ENCODE measurements around the gene DOCK3. TPM values are rescaled to one million over a fixed set of nuclear protein-coding genes. Genes with fewer than 3 reads are reported as not detected.

DOCK3 gene
- total and polyA plus RNA-seq, 2 of the 4 experiments (the other 2 are of a cell fraction), result under 0.01 to 0.12 TPM

GRCh38 chr3:50695031-50695430, 20.3 kb downstream of the DOCK3 start:
- H2AK9ac ChIP-seq (replicated peaks; ENCODE audit: low read depth, low read length, poor library complexity), result no peak overlapping the region
- no peak overlapping the region for H3K4me3 ChIP-seq (ENCODE audit: insufficient read depth, low read depth, low read length)
- H3K27ac ChIP-seq (ENCODE audit: insufficient read depth, low read length), result no peak overlapping the region
- dilution Hi-C loops (cut with HindIII; ENCODE audit: low sequenced_read_pairs, unreplicated experiment) (no loop called here), in situ Hi-C loops (cut with MboI; ENCODE audit: low sequenced_read_pairs) (no loop called here), intact Hi-C loops (cut with micrococcal nuclease) (no loop called here)
- H3K9me3 ChIP-seq (ENCODE audit: control insufficient read depth, insufficient read depth, low read length), result no peaks in the 10 kb centered on the region
- H3K23ac ChIP-seq (ENCODE audit: low read depth, low read length), result no peak overlapping the region
- H3K27me3 ChIP-seq (ENCODE audit: control insufficient read depth, insufficient read depth, low read length), result no peaks in the 10 kb centered on the region
- H3K4me2 ChIP-seq (ENCODE audit: low read depth, low read length), result no peak overlapping the region
- ChIA-PET POLR2A (ENCODE audit: unreplicated experiment) (no interaction called here), CTCF (no interaction called here)
- ATAC-seq (ENCODE audit: low read depth) (no peak), DNase-seq (no peak)
- no peak overlapping the region for H3K14ac ChIP-seq (replicated peaks; ENCODE audit: low read depth, low read length)
- no peak overlapping the region for H2BK20ac ChIP-seq (ENCODE audit: low read depth, low read length)
- WGBS, 2 experiments (ENCODE audit: extremely low coverage in 2 of 2, insufficient read length in 1 of 2), result no CpG with 5 or more reads among the region's 2 CpGs
- H4K8ac ChIP-seq (ENCODE audit: low read depth in 2 of 2, low read length in 2 of 2), result no peak overlapping the region
- no peak overlapping the region for H2BK5ac ChIP-seq (ENCODE audit: low read depth, low read length, poor library complexity, severe bottlenecking)
- H3K4me1 ChIP-seq (ENCODE audit: control insufficient read depth, insufficient read depth, low read length), result no peaks in the 10 kb centered on the region
- H2BK15ac ChIP-seq (ENCODE audit: low read depth, low read length), result no peak overlapping the region
- no peak overlapping the region for H2AK5ac ChIP-seq (ENCODE audit: low read depth, low read length)
- no peaks in the 10 kb centered on the region for H3K79me1 ChIP-seq (ENCODE audit: low read depth in 1 of 2, low read length in 2 of 2)
- no peak overlapping the region for H3K4ac ChIP-seq (ENCODE audit: low read depth, low read length)
- no peak overlapping the region for H4K5ac ChIP-seq (ENCODE audit: low read depth, low read length)
- H3K18ac ChIP-seq (ENCODE audit: low read depth, low read length), result no peak overlapping the region
- no peaks in the 10 kb centered on the region for H3K36me3 ChIP-seq (ENCODE audit: control insufficient read depth, insufficient read depth, low read length)
- H3K9ac ChIP-seq (ENCODE audit: low read depth, low read length), result no peak overlapping the region
- no peak overlapping the region for H2AFZ ChIP-seq (replicated peaks; ENCODE audit: low read length, poor library complexity)
- no peaks in the 10 kb centered on the region for H4K20me1 ChIP-seq (ENCODE audit: insufficient read depth, low read length)
- no peak overlapping the region for H2BK120ac ChIP-seq (ENCODE audit: low read depth, low read length)
- H3K9me1 ChIP-seq (ENCODE audit: insufficient read depth, low read length), result no peaks in the 10 kb centered on the region
- no peak for TF ChIP-seq CTCF (conservative IDR thresholded peaks at IDR 0.05; ENCODE audit: low read depth, low read length)
- no peak for TF ChIP-seq RAD21 (IDR thresholded peaks at IDR 0.05; ENCODE audit: low read length)
- no peak for TF ChIP-seq BHLHE40 (IDR thresholded peaks at IDR 0.05; ENCODE audit: low read depth, low read length)
- TF ChIP-seq USF2 (IDR thresholded peaks at IDR 0.05; ENCODE audit: low read depth, low read length), result no peak
- no peak for TF ChIP-seq MAFK (IDR thresholded peaks at IDR 0.05; ENCODE audit: low read depth, low read length)
- TF ChIP-seq ELK1 (IDR thresholded peaks at IDR 0.05; ENCODE audit: borderline replicate concordance, low read depth, low read length), result no peak
- no peak for TF ChIP-seq SMC3 (IDR thresholded peaks at IDR 0.05; ENCODE audit: low read depth, low read length)
- no TSS peak for BruUV-seq (replicated peaks)
- no peak overlapping the region for H4K91ac ChIP-seq (ENCODE audit: insufficient read depth, low read depth, low read length)
- H3K56ac ChIP-seq (ENCODE audit: extremely low read depth, insufficient read depth, low read length), result no peak overlapping the region

All from IMR-90 (cell line).